Tibial nerve (tissue), 4 donors: Measurements from ENCODE around the gene CBARP.

Experiments used
- CTCF ChIP-seq, 5 experiments: fragments of 200-600 bp in 3 of 5; fragments of 450-650 bp in 2 of 5; sonication (generic) in 3 of 5; IDR thresholded peaks; one replicate each; pipeline ENCODE4 v1.5.1; 2016 to 2019; ENCODE audit warnings: antibody characterized with exemption in 5 of 5, mild to moderate bottlenecking in 3 of 5, moderate library complexity in 2 of 5
- EP300 ChIP-seq, 2 donors: sonication (generic); formaldehyde crosslinking; IDR thresholded peaks; one replicate each; pipeline ENCODE4 v1.6.1; 2017; ENCODE audit warnings: antibody characterized with exemption in 2 of 2, mild to moderate bottlenecking in 1 of 2
- POLR2A ChIP-seq, 2 donors: fragments of 450-650 bp; IDR thresholded peaks; one replicate each; pipeline ENCODE4 v1.6.1; 2017; ENCODE audit warnings: antibody characterized with exemption in 2 of 2, mild to moderate bottlenecking in 2 of 2, moderate library complexity in 2 of 2

- TF ChIP-seq CTCF (IDR thresholded peaks at IDR 0.05) (no peak), POLR2A (IDR thresholded peaks at IDR 0.05) (no peak), EP300 (IDR thresholded peaks at IDR 0.05) (no peak)
These were observed 4.6 kb downstream of the CBARP start for GRCh38 chr19:1233115-1233667.
